HepG2 (cell line): Measurements from ENCODE around the gene OR6S1. TPM values are rescaled to one million over a fixed set of nuclear protein-coding genes. Genes with fewer than 3 reads are reported as not detected.

Source experiments
- ISX ChIP-seq: sonication (generic); formaldehyde crosslinking; conservative IDR thresholded peaks from 2 replicates; pipeline ENCODE4 v1.5.0; 2020; ENCODE audit warnings: missing genetic modification reagents
- KMT2B ChIP-seq: IDR thresholded peaks from 2 replicates; pipeline ENCODE4 v1.6.1; 2016; ENCODE audit warnings: missing genetic modification reagents, missing compliant biosample characterization
- ZNF572 ChIP-seq: sonication (generic); formaldehyde crosslinking; IDR thresholded peaks from 2 replicates; pipeline ENCODE4 v1.5.1; 2020; ENCODE audit warnings: mild to moderate bottlenecking, missing genetic modification reagents
- ZNF678 ChIP-seq: sonication (generic); formaldehyde crosslinking; IDR thresholded peaks from 2 replicates; pipeline ENCODE4 v1.4.0; 2020; ENCODE audit warnings: mild to moderate bottlenecking, missing genetic modification reagents
- ZNF766 ChIP-seq: sonication (generic); formaldehyde crosslinking; IDR thresholded peaks from 2 replicates; pipeline ENCODE4 v1.5.0; 2020; ENCODE audit warnings: missing genetic modification reagents, borderline replicate concordance
- ZNF772 ChIP-seq: sonication (generic); formaldehyde crosslinking; IDR thresholded peaks from 2 replicates; pipeline ENCODE4 v1.5.0; 2020; ENCODE audit warnings: mild to moderate bottlenecking, missing genetic modification reagents
- ZSCAN22 ChIP-seq: sonication (generic); formaldehyde crosslinking; IDR thresholded peaks from 2 replicates; pipeline ENCODE4 v1.4.0; 2020; ENCODE audit warnings: mild to moderate bottlenecking, missing genetic modification reagents
- polyA plus RNA-seq, 8 experiments: library from polyadenylated mRNA; depleted of rRNA in 3 of 8; stranded (reverse) in 7 of 8; unstranded in 1 of 8; fragments of >200 nt; fragmentation: Illumina TruSeq in 4 of 8; extraction: Trizol in 4 of 8; gene quantifications; 2 replicates each; pipeline versions ENCODE4 v1.2.1 to v1.2.3, GENCODE V29; 2011 to 2016; ENCODE audit warnings: low read depth in 4 of 8, missing spikeins in 1 of 8, mixed read lengths in 1 of 8; ENCODE audit not compliant: insufficient read depth in 1 of 8
- total RNA-seq, 5 experiments: library from RNA; depleted of rRNA; stranded (reverse); fragments of >200 nt; fragmentation: Illumina TruSeq; extraction: Trizol; gene quantifications; 2 replicates each; pipeline ENCODE4 v1.2.3, GENCODE V29; 2016; ENCODE audit warnings: low read depth in 1 of 5
- TF ChIP-seq, protein P1 (sequence below): sonication (generic); formaldehyde crosslinking; IDR thresholded peaks from 2 replicates; pipeline ENCODE4 v1.5.0; 2020; ENCODE audit warnings: missing genetic modification reagents, mild to moderate bottlenecking, borderline replicate concordance
- TF ChIP-seq, protein P2 (sequence below), 2 experiments: sonication (generic) in 1 of 2; formaldehyde crosslinking in 1 of 2; IDR thresholded peaks; 2 replicates each; pipeline versions ENCODE4 v1.6.1 to v1.9.0; 2014 to 2022; ENCODE audit warnings: antibody characterized with exemption in 1 of 2, borderline replicate concordance in 1 of 2, inconsistent platforms in 1 of 2, low read depth in 1 of 2, missing genetic modification reagents in 1 of 2
- TF ChIP-seq, protein P3 (sequence below): sonication (generic); formaldehyde crosslinking; IDR thresholded peaks from 2 replicates; pipeline ENCODE4 v1.8.1; 2023; ENCODE audit warnings: mild to moderate bottlenecking, missing genetic modification reagents
- TF ChIP-seq, protein P4 (sequence below): sonication (generic); formaldehyde crosslinking; conservative IDR thresholded peaks from 2 replicates; pipeline ENCODE4 v1.4.0; 2020; ENCODE audit warnings: missing genetic modification reagents
- TF ChIP-seq, protein P5 (sequence below): IDR thresholded peaks from 2 replicates; pipeline ENCODE4 v1.6.1; 2018; ENCODE audit warnings: missing genetic modification reagents

The OR6S1 gene
- total and polyA plus RNA-seq, 2 of the 13 experiments (the other 11 are each of a cell fraction or from before 2014, with no cell fraction given) = 0.09 TPM; not detected in 1

DNA sequence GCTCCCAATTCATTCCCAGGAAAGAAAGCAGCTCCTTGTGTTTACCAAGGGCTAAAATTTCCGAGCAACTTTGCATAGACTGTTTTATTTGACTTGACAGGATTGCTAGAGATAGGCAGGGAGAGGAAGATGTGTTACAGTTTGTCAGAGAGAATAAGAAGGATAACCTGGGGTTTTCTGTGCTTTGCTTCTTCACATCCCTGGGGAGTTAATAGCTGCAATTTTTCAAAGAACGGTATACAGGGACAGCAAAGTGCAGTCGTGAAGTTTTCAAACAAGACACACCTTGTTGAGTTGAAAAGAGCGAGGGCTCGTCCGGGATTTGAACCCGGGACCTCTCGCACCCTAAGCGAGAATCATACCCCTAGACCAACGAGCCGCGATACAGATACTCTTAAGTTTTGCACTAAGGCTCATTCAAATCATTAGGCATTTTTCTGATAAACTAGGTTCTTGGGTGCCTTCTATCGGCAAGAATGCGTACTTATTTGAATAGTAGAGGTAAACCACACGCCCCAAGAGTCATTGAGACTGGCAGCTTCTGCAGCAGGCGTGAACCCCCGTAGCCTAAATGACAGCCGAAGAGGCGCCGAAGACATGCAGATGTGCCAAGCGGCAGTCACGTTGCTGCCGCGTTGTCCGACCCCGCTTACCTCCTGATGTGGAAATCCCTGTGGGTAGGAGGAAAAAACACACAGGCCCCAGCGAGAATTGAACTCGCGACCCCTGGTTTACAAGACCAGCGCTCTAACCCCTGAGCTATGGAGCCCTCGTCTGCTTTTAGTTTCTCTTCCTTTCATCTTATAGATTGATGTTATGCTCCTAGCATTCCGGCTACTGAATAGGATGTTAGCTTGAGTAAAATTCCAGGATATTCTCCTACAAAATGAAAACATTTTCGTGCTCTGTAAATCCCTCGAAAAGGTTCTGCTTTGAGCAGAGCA, 28.1 kb downstream of the OR6S1 start (continued):
- TF ChIP-seq ISX (CRISPR knock-in tag) (0 out of 2 replicates have a peak, but pooled peaks have one; percentile 28), KMT2B (CRISPR knock-in tag) (peak; percentile 53), ZSCAN22 (CRISPR knock-in tag) (peak; percentile 20; the same call in 1 of the 2 replicates), ZNF772 (CRISPR knock-in tag) (peak; percentile 86), ZNF678 (CRISPR knock-in tag) (peak; percentile 53; the same call in 1 of the 2 replicates), ZNF766 (CRISPR knock-in tag) (peak; percentile 89), ZNF572 (CRISPR knock-in tag) (0 out of 2 replicates have a peak, but pooled peaks have one; percentile 87)
- TF ChIP-seq, protein P1, sequence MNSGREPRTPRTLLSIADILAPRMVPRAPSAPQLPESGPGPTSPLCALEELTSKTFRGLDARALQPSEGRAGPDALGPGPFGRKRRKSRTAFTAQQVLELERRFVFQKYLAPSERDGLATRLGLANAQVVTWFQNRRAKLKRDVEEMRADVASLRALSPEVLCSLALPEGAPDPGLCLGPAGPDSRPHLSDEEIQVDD = no peak
- TF ChIP-seq, protein P2, sequence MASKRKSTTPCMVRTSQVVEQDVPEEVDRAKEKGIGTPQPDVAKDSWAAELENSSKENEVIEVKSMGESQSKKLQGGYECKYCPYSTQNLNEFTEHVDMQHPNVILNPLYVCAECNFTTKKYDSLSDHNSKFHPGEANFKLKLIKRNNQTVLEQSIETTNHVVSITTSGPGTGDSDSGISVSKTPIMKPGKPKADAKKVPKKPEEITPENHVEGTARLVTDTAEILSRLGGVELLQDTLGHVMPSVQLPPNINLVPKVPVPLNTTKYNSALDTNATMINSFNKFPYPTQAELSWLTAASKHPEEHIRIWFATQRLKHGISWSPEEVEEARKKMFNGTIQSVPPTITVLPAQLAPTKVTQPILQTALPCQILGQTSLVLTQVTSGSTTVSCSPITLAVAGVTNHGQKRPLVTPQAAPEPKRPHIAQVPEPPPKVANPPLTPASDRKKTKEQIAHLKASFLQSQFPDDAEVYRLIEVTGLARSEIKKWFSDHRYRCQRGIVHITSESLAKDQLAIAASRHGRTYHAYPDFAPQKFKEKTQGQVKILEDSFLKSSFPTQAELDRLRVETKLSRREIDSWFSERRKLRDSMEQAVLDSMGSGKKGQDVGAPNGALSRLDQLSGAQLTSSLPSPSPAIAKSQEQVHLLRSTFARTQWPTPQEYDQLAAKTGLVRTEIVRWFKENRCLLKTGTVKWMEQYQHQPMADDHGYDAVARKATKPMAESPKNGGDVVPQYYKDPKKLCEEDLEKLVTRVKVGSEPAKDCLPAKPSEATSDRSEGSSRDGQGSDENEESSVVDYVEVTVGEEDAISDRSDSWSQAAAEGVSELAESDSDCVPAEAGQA (IDR thresholded peaks at IDR 0.05; ENCODE audit: low read depth) = peak; percentile 5; the same call in 1 of the 2 replicates
- TF ChIP-seq, protein P2 (CRISPR knock-in tag; IDR thresholded peaks at IDR 0.05; ENCODE audit: borderline replicate concordance) = peak; percentile 62; the same call in 1 of the 2 replicates
- TF ChIP-seq, protein P3, sequence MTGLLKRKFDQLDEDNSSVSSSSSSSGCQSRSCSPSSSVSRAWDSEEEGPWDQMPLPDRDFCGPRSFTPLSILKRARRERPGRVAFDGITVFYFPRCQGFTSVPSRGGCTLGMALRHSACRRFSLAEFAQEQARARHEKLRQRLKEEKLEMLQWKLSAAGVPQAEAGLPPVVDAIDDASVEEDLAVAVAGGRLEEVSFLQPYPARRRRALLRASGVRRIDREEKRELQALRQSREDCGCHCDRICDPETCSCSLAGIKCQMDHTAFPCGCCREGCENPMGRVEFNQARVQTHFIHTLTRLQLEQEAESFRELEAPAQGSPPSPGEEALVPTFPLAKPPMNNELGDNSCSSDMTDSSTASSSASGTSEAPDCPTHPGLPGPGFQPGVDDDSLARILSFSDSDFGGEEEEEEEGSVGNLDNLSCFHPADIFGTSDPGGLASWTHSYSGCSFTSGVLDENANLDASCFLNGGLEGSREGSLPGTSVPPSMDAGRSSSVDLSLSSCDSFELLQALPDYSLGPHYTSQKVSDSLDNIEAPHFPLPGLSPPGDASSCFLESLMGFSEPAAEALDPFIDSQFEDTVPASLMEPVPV (CRISPR knock-in tag) = peak; percentile 23; the same call in 1 of the 2 replicates
- TF ChIP-seq, protein P4, sequence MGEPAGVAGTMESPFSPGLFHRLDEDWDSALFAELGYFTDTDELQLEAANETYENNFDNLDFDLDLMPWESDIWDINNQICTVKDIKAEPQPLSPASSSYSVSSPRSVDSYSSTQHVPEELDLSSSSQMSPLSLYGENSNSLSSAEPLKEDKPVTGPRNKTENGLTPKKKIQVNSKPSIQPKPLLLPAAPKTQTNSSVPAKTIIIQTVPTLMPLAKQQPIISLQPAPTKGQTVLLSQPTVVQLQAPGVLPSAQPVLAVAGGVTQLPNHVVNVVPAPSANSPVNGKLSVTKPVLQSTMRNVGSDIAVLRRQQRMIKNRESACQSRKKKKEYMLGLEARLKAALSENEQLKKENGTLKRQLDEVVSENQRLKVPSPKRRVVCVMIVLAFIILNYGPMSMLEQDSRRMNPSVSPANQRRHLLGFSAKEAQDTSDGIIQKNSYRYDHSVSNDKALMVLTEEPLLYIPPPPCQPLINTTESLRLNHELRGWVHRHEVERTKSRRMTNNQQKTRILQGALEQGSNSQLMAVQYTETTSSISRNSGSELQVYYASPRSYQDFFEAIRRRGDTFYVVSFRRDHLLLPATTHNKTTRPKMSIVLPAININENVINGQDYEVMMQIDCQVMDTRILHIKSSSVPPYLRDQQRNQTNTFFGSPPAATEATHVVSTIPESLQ (CRISPR knock-in tag) = no peak; the same call in 1 of the 2 replicates
- TF ChIP-seq, protein P5, sequence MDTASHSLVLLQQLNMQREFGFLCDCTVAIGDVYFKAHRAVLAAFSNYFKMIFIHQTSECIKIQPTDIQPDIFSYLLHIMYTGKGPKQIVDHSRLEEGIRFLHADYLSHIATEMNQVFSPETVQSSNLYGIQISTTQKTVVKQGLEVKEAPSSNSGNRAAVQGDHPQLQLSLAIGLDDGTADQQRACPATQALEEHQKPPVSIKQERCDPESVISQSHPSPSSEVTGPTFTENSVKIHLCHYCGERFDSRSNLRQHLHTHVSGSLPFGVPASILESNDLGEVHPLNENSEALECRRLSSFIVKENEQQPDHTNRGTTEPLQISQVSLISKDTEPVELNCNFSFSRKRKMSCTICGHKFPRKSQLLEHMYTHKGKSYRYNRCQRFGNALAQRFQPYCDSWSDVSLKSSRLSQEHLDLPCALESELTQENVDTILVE (CRISPR knock-in tag) = peak; percentile 75
